WI38 (cell line): ENCODE measurements around the gene IL13.
A peak's percentile ranks its signal among the peaks of the same experiment; 100 is the strongest.

ENCODE experiments used
- H3K4me3 ChIP-seq: 2 replicates; pipeline ENCODE4 v1.5.1; 2011; ENCODE audit warnings: low read depth, mild to moderate bottlenecking, control low read depth, low read length
- TF ChIP-seq, protein P1 (sequence below): IDR thresholded peaks from 2 replicates; pipeline ENCODE4 v1.5.1; 2012; ENCODE audit warnings: low read depth, mild to moderate bottlenecking, control low read depth, low read length

The IL13 gene

DNA sequence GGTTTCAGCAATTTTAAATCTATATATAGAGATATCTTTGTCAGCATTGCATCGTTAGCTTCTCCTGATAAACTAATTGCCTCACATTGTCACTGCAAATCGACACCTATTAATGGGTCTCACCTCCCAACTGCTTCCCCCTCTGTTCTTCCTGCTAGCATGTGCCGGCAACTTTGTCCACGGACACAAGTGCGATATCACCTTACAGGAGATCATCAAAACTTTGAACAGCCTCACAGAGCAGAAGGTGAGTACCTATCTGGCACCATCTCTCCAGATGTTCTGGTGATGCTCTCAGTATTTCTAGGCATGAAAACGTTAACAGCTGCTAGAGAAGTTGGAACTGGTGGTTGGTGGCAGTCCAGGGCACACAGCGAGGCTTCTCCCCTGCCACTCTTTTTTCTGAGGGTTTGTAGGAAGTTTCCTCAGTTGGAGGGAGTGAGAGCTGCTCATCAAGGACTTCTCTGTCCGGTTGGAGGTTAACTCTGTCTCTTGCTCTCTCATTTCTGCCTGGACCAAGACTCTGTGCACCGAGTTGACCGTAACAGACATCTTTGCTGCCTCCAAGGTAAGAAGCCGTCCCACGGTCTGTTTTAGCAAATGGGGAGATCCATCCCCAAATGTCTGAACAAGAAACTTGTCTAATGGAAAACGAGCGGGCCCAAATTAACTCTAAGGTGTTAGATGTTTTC is 16.1 kb downstream of the IL13 start, which contains the start of gene IL4:
IL4 (plus strand) TSS at position 51 of the 692 bp plus-strand sequence; CDS start at position 113, 62 bp downstream.
- H3K4me3 ChIP-seq = 0 out of 2 replicates have a peak within 1 kb of the TSS, but pooled peaks have one; percentile 10
- TF ChIP-seq, protein P1, sequence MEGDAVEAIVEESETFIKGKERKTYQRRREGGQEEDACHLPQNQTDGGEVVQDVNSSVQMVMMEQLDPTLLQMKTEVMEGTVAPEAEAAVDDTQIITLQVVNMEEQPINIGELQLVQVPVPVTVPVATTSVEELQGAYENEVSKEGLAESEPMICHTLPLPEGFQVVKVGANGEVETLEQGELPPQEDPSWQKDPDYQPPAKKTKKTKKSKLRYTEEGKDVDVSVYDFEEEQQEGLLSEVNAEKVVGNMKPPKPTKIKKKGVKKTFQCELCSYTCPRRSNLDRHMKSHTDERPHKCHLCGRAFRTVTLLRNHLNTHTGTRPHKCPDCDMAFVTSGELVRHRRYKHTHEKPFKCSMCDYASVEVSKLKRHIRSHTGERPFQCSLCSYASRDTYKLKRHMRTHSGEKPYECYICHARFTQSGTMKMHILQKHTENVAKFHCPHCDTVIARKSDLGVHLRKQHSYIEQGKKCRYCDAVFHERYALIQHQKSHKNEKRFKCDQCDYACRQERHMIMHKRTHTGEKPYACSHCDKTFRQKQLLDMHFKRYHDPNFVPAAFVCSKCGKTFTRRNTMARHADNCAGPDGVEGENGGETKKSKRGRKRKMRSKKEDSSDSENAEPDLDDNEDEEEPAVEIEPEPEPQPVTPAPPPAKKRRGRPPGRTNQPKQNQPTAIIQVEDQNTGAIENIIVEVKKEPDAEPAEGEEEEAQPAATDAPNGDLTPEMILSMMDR = no peak

DNA sequence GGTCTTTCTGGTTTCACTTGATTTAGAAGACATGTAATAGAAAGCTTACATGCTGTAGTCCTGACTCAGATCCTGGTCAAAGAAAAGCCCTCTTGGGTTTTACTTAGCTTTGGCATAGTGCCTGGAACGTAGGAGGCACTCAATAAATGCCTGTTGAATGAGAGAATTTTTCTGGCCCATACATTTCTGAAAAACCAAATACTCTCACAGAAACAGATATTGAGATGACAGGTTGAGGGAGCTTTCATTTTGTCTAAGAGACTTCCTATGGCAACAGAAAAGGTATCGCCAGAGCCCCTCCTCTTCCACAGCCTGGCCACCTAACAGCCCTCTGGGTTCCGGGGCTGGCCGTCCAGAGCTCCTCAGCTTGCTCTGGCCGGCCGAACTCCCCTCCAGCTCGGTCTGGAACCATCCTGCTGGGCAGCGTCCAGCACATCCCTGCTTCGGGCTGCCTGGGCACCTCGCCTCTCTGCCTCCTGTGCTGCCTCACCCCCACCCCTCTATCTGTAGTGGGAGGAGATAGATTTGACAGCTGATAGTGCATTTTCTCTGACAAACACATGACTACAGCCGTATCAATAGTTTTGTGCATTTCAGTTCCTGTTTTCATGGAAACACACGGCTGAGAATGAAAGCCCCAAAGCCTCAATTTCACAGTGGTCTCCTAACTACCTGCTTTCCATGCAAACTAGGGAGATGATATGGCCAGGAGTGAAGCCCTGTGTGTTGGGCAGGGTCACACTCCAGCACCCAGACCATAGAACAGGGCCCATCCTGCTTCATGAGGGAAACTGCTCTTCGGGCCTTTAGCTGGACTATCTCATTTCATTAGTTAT is 16.9 kb downstream of the IL13 start:
- TF ChIP-seq, protein P1 = no peak
- no peak overlapping the region for H3K4me3 ChIP-seq

DNA sequence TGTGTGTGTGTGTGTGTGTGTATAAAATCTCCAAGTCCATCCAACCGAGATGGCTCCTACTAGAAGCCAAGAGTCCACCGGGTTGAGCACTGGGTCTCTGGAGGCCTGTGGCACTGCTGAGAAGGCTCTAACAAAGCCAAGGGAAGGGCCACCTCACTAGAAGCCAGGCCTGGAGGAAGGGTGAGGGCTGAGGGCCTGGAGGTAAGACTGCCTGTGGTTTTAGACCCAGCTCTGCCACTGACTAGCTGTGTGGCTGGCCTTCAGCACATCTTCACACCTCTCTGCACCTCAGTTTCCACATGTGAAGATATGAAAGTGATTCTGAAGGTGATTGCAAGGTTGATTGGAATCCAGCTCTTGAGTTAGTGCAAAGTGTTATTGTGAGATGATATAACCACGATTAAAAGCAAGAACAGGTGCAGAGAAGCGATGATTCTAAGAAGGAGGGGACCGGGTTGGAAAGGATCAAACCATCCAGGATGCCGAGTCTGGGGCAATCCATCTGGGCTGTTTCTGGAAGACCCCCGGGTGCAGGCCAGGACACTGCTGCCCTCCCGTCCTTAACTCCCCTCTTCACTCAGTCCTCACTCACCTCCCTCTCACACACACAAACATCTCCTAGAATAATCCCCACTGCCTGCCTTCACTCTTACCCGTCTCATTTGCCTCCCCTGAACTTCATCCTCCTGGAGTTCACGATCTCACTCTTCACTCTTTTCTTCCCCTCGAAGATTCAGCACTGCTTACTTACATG is 18.1 kb downstream of the IL13 start:
- H3K4me3 ChIP-seq = no peak overlapping the region
- TF ChIP-seq, protein P1 = no peak

DNA sequence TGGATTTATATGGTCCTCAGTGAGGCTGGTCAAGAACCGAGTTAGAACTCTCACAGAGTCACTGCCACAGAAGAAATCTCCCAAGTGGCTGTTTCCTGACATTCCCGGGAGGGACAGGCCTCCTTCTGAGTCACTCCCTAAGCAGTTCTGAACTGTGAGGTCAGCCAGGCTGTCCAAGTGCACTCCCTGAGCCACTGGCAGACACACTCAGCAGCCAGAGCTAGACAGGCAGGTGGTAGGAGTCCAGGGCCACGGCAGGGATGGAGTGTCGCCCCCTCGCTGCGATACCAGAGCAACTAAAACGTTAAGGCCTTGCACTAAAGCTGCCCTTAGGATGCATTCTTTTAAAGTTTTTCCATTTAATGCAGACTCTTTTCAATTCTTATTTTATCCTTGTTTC is 19.2 kb downstream of the IL13 start:
- no peak overlapping the region for H3K4me3 ChIP-seq
- TF ChIP-seq, protein P1 = peak; percentile 65

DNA sequence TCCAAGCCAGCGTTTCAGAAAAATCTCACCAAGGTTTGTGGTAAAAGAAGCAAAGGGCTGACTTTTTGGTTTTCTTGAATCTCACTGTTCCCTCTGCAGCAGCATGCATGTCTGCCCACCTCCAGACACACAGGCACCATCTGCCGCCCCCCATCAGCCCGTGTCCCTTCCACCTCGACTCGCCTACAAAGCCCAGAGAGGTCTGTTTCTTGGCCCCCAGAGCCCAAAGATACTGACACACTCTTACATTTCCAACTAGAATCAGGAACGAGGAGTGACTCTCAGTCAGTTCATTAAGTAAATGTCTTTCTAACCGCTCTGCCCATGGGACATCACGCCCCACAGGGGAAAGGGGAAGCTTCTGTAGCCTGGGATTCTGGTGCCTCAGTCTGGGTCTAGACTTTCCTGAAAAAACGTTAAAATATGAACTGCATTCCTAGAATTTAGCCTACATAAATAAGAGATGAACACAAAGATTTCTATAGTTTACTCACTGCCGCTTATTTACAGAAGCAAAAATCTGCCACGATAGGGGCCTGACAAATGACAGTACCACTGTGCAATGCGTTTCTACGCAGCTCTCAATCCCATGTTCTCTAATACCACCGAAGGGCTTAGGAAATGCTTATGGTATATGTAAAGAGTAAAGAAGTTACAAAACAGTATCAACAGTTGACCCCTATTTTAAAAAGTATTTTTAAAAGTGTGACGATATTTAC is 19.9 kb downstream of the IL13 start:
- no peak overlapping the region for H3K4me3 ChIP-seq
- TF ChIP-seq, protein P1 = no peak

DNA sequence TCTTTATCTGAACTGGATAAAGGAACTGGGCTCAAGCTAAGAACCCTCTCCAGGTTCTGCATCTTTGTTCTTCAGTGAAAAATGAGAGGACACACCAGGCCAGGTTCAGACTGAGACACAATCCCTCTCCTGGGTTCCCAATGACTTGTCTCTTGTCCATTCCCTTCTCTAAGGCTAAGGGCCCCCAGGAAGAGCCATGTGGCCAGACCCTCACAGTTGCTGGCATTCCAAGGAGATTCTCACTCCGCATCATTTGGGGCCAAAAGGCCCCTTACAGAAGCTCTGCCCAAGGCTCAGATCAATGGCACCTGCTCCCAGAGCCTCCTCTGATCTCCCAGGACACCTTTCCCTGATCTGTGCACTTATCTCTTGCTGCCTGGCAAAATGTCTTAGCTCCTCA is 20.8 kb downstream of the IL13 start:
- TF ChIP-seq, protein P1 = no peak
- H3K4me3 ChIP-seq = no peak overlapping the region
